Stimulated activated CD8-positive, alpha-beta memory T cell treated with anti-CD3 and anti-CD28 coated beads, Interleukin-7, amount 100 ng/mL, for 48 hours (primary cell): ENCODE results near the gene MDM4.
"Not testable (repeated sequence)": the region's sequence is repeated elsewhere in the genome, so short reads cannot be mapped to it uniquely, and the experiment has no call there.

Experiments used
- DNase-seq, 2 donors: peaks; one replicate each; pipeline ENCODE4 v3.0.0-alpha.2; 2020; ENCODE audit warnings: low read depth in 1 of 2; ENCODE audit errors: extremely low read depth in 1 of 2

Gene MDM4

DNA sequence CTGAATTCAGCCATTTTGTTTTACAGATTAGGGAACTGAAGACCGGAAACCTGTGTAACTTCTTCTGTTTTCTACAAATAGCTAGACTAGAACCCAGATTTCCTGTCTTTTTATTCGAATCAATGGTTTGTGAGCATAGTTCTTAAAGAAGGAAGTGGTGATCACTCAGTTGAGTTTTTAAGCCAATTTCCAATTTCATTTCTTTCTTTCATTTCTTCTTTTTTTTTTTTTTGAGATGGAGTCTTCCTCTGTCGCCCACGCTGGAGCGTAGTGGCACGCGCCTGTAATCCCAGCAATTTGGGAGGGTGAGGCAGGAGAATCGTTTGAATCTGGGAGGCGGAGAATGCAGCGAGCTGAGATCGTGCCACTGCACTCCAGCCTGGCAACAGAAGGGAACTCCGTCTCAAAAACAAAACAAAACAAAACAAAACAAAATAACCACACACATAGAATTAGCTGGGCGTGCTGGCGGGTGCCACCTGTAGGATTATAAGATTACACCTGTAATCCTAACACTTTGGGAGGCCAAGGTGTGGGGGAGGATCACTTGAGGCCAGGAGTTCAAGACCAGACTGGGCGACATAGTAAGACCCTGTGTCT, 3.0 kb upstream of the MDM4 start:
- DNase-seq, result no peak

DNA sequence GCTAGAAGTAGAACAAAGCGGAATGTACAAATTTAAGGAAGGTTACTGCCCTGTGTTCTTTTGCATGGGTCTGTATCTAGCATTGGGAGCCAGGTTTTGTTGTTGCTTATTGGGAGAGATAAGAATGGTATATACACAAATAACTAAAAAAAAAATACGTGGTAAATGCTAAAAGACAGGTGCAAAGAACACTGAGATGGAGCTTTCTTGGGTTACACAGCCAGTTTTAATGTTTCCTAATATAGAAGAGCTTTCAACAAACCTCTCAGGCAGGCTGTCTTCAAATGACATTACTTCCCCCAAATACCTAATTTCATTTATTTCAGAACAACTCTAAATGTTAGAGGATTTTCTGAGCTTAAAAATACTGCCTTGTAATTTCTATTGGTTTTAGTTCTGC, 1.4 kb upstream of the MDM4 start:
- no peak for DNase-seq

DNA sequence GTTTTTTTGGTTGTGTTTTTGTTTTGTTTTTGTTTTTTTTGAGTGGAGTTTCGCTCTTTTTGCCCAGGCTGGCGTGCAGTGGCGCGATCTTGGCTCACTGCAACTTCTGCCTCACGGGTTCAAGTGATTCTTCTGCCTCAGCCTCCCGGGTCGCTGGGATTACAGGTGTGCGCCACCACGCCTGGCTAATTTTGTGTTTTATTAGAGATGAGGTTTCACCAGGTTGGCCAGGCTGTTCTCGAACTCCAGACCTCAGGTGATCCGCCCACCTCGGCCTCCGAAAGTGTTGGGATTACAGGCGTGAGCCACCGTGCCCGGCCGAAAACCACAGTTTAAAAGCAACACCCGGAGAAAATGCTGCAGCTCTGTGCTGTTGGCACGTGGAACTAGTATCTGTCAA, 1.2 kb downstream of the MDM4 start:
- DNase-seq, result not testable (repeated sequence)

DNA sequence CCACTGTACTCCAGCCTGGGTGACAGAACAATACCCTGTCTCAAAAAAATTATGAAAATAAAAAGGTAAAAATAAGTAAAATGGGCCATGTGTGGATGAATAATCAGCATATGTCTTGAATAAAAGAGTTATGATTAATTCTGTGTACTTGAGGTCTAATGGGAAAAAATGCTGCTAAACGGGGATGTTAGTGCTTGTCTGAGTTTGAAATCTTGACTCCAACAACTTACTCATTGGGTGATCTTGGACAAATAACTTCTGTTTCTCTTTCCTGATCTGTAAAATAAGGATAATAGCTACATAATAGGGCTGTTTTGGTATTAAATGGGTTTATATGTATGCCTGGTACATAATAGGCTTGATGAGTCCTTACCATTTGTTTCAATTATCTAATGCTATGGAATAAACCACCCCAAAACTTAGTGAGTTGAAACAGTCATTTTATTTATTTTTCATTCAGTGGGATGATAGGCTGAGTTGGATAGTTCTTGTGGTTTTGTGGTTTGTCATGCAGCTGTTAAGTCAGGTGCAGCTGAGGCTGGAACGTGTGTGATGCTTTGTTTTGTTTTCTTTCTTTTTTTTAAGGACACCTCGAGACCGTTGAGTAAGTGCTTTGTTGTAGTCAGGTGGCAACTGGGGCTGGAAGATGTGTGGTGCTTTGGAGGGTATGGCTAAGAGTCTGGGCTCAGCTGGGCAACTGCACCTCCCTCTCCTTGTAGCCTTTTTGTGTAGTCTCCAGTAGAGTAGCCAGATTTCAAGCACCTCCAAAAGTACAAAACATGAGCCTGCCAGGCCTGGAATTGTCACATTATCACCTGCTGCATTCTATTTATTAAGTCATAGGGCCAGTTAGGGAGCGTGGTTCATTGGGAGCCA, 4.9 kb downstream of the MDM4 start:
- DNase-seq, result no peak

DNA sequence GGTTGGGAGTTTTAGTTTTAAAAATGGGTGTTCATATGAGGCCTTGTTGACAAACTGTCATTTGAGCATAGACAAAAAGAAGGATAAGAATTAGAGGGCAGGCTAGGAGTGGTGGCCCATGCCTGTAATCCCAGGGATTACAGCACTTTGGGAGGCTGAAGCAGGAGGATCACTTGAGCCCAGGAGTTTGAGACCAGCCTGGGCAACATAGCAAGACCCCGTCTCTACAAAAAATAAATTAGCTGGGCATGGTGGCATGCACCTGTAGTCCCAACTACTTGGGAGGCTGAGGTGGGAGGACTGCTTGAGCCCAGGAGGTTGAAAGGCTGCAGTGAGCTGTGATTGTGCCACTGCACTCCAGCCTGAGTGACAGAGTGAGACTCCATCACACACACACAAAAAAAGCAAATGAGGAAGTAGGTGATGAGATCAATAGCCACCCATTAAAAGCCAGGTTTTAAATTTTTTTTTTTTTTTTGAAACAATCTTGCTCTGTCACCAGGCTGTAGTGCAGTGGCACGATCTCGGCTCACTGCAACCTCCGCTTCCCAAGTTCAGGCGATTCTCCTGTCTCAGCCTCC, 5.8 kb downstream of the MDM4 start:
- DNase-seq, result not testable (repeated sequence)

DNA sequence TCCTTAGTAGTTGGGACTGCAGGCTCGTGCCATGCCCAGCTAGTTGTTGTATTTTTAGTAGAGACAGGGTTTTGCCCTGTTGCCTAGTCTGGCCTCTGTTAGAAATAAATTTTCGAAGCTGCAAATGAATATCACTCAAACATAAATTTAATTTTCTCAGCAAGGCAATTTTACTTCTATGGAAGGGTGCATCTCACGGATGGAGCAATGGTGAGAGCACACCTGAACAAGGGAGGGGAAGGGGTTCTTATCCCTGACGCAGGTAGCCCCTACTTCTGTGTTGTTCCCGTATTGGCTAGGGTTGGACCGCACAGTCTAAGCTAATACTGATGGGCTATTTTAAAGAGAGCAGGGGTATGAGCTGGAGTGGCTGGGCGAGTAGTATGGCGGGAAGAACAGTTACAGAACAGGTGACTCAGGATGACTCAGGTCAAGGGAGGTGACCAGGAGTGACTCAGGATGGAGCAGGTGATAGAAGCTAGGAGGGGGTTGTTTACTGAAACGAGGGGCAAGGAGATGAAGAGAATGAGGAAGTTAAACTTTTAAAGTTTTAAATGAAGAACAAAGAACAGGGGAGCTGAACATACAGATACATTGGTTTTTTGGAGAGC, 7.5 kb downstream of the MDM4 start:
- no peak for DNase-seq

DNA sequence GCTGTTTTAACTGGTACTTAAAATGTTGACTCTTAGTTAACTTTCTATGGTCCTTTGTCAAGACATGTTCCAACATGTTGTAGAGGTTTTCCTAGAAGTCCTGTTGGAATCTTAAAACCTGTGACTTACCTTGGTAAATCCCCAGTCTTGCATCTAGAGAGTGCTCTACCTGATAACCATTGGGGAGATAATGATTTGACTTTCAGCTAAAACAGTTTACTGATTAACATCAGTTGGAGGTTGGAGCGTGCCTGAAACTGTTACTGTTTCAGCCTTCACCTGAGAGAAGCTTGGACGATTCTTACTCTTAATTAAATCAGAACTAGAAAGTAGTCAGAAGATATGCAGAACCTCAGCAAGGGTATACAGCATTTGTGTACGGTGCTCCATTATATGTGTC, 8.8 kb downstream of the MDM4 start:
- DNase-seq, result no peak

DNA sequence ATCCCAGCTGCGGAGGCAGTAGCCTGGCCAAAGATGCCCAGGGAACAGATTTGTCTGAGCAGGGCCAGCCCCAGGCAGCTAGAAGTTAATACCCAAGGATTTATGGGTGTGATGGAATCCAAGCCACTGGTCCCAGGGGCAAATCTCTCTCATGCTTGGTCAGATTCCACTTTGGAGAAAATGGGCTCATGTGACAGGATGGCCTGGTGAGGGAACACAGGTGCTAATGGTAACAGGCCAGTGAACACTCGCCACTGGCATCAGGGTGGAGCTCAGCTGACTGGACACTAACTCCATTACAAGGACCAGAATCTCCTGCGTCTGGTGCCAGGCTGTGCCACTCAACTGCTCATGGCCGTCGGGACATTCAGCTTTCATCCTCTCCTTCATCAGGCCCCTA, 12.0 kb downstream of the MDM4 start:
- no peak for DNase-seq

DNA sequence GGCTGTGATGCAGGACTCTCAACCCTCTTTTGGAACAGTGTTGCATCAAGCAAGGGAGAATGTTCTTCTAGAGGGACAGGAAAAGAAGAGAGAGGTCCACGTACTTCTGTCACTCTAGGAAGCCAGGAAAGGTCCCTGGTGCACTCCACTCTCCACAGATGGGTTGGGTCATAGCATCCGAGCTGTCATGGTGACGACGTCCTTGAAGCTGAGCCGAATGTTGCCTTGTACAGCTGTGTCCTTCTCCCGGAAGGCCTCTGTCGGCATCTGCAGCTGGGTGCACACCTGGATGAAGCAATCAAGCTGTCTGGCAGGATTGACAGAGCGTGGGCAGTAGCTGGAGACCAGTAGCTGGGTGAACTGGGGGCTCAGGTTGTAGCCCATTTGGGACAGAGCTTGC, 12.5 kb downstream of the MDM4 start:
- DNase-seq, result no peak

DNA sequence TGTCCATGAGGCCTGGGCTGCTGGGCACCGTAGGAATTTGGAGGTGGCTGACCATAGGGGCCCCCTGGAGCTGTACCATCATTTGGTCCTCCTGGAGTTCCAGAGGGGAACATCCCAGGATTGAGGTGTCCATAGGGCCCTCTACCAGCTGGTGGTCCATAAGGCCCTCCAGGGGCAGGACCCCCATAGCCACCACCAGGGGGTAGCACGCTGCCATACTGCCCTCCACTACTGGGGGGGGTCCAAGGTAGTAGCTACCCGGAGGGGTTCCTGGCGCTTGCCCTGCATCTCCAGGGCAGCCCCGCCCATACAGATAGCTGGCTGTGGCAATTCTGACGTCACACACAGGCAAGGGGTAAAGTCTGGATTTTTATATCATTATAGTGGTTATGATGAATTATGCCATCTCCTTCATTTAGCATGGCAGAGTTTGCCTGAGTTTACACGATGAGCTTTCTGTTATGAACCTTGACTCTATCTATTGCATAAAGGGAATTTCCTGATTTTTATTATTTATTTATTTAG, 13.2 kb downstream of the MDM4 start:
- no peak for DNase-seq

DNA sequence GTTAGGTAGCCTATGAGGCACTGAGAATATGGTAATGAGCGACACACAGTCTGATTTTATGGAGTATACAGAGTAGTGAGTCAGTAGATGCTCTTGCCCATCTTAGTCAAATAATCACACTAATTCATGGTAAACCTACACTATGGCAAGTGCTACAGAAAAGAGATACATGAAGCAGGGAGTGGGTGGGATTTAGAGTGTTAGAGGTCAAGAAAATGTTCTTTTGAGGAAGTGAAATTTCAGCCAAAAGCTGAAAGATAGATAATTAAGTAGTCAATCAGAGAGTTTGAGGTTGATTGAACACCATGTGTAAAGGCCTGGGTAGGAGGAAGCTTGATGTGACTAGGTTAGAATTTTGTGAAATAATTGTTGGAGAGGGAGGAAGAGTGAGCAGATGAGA, 14.7 kb downstream of the MDM4 start:
- no peak for DNase-seq

DNA sequence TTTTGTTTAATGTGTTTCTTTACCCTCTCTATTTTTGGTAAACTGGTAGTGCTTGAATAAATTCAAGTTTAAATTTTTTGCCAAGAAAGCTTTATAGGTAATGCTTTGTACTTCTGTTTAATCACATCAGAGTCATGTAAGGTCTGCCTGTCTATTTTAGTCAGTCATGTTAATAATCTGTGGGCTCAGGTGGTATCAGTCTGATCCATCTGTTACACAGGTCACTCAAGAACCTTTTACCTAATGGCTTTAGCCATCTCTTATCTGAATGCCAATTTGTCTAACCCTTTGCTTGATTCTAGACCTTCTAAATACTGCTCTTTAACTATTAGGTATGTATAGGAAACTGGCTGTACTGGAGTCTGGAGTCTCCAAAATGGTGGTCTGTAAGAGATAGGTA, 16.6 kb downstream of the MDM4 start:
- no peak for DNase-seq

DNA sequence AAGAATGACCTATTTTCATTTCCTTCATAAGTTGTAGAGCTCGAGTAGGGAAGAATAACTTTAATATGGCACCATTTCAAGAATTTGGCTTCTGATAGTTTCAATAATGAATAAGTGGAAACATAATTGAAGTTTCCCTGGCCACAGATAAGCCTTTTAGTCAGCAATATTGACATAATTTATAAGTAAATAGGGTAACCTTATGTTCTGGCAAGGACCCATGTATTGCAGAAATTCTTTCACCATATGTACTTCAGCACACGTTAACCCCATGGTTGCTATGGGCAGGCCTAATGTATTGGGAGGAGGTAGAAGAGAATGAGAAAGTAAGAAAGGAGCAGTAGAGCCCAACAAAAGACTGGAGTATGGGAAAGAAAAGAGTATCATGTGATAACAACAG, 25.4 kb downstream of the MDM4 start:
- no peak for DNase-seq

DNA sequence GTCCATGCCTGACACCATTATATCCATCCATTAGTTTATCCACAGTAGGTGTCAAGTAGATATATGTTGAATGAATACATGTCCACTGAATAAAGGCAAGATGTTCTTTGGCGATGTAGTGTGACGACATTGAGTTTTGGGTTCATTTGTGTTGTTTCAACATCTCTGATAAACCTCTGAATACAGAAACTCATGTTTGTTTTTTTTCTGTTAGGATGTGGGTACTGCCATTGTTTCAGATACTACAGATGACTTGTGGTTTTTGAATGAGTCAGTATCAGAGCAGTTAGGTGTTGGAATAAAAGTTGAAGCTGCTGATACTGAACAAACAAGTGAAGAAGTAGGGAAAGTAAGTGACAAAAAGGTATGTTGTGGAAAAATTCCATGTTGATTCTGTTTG, 28.1 kb downstream of the MDM4 start:
- no peak for DNase-seq

DNA sequence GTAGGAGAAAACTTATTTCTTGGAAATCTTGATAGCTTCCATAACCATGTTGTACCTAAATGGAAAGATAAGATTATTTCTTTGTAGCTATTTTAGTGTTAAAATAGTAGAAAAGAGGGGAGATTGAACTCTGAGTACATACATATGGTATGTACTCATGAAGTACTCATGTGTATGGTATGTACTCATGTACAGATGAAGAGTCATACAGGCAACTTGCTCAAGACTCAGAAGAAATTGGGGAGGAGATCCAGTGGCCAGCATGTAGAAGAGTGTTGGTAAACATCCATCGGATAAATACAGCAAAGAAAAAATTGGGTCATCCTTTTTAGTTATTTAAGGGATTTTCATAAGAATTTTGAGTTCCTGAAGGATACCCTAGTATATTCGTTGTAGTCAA, 29.0 kb downstream of the MDM4 start:
- DNase-seq, result no peak

DNA sequence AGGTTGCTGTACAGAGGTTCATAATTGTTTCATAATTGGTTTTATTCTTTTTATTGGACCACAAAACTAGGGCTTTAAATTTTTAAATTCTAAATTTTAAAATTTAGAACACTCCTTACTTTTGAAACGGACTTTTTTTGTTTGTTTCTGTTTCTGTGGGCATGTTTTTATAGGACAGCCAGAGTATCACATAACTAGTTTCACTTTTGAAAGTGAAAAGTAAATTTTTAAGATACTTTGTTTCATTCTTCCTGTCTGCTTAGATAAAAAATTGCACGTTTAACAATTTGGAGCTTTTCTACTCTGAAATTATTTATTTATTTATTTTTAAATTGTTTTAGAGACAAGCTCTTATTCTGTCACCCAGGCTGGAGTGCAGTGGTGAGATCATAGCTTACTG, 29.7 kb downstream of the MDM4 start:
- DNase-seq, result no peak

DNA sequence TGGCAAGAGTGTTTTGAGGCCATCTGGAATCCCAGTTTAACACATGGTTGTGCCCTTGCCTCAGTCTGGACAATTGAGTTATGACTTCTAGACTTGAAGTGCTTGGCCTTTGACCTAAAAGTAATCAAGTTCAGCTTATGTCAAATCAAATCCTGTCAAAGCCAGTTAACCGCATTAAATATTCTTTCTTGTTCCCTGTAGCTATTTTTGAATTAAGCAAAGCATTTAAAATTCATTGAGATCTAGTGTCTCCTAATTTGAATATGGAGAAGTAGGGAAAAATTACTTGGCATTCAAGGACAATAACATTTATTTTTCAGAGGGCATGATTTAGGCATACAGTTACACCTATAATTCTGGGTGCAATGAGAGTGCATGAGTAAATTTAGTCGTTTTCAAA, 32.1 kb downstream of the MDM4 start:
- DNase-seq, result no peak

DNA sequence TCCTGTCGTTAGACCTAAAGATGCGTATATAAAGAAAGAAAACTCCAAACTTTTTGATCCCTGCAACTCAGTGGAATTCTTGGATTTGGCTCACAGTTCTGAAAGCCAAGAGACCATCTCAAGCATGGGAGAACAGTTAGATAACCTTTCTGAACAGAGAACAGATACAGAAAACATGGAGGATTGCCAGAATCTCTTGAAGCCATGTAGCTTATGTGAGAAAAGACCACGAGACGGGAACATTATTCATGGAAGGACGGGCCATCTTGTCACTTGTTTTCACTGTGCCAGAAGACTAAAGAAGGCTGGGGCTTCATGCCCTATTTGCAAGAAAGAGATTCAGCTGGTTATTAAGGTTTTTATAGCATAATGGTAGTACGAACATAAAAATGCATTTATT, 33.1 kb downstream of the MDM4 start:
- no peak for DNase-seq

DNA sequence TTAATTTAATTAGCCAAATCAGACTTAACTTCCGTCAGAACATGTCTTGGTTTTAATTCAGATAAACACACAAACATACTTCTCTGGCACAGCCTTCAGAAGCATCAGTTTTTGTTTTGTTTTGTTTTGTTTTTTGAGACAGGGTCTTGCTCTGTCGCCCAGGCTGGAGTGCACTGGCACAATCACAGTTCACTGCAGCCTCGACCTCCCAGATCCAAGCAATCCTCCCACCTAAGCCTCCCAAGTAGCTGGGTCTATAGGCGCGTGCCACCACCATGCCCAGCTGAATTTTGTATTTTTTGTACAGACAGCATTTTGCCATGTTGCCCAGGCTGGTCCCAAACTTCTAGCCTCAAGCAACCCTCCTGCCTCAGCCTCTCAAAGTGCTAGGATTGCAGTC, 34.7 kb downstream of the MDM4 start:
- DNase-seq, result no peak

DNA sequence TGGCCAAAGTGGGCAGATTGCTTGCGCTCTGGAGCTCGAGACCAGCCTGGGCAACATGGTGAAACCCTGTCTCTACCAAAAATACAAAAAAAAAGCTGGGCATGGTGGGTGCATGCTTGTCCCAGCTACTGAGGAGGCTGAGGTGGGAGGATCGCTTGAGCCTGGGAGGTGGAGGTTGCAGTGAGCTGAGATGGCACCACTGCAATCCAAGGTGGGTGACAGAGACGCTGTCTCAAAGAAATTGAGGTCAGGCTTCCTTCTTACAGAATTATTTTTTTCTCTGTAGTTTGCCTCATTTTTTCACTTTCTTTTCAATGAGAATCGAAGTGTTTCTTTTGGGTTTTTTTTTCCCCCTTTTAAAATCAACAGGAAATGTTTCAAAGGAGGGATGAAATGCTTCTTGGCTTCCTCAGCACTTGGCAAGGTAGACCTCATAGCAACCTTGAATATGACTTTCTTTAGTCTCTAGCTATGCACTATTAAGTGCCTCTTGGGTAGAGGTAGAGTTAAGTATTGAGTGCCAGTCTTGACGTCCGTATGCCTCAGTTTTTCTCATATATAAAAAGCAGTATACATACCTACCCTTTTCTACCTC, 40.3 kb downstream of the MDM4 start:
- DNase-seq, result no peak

DNA sequence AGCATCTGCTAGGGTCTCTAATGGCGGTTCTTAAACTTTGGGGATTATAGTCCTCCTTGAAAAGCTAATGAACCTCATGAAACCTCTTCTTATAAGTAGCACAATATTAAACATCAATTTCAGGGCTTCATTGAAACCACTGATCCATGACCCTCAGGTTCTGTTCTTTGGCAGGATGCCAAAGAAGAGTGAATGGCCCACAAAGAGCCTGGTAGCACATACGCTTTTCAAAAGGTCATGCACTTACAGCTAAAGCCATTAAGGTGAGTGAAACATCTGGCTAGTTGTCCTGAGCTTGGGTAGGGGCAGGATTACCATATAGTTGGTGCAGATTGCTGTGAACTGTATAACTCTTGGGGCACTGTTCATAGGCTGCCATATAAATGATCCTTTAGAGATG, 42.3 kb downstream of the MDM4 start:
- DNase-seq, result no peak
